ENCODE results near the gene KNOP1. TPM values are rescaled to one million over a fixed set of nuclear protein-coding genes. Genes with fewer than 3 reads are reported as not detected.

The KNOP1 gene
- polyA plus RNA-seq, 4 donors = 38.9 to 48.5 (median 44.8) TPM

- DNase-seq (ENCODE audit: low read depth in 4 of 4, low spot score in 2 of 4) = no peak
These were observed 9.5 kb downstream of the KNOP1 start for GRCh38 chr16:19708296-19709205.

GRCh38 chr16:19707569-19708295 lies 10.3 kb downstream of the KNOP1 start:
- DNase-seq (ENCODE audit: low read depth in 4 of 4, low spot score in 2 of 4) = no peak

- DNase-seq (ENCODE audit: low read depth in 4 of 4, low spot score in 2 of 4) = no peak
These were observed 11.2 kb downstream of the KNOP1 start for GRCh38 chr16:19706846-19707245.

GRCh38 chr16:19705843-19706242 lies 12.2 kb downstream of the KNOP1 start:
- DNase-seq (ENCODE audit: low read depth in 4 of 4, low spot score in 2 of 4) = no peak

GRCh38 chr16:19705146-19705501 lies 12.9 kb downstream of the KNOP1 start:
- no peak for DNase-seq (ENCODE audit: low read depth in 4 of 4, low spot score in 2 of 4)

- DNase-seq (ENCODE audit: low read depth in 4 of 4, low spot score in 2 of 4) = no peak
These were observed 13.5 kb downstream of the KNOP1 start for GRCh38 chr16:19704321-19705145.

- no peak for DNase-seq (ENCODE audit: low read depth in 4 of 4, low spot score in 2 of 4)
These were observed 14.7 kb downstream of the KNOP1 start for GRCh38 chr16:19703172-19703889.

GRCh38 chr16:19701091-19701490 lies 16.9 kb downstream of the KNOP1 start:
- no peak for DNase-seq (ENCODE audit: low read depth in 4 of 4, low spot score in 2 of 4)

- DNase-seq (ENCODE audit: low read depth in 4 of 4, low spot score in 2 of 4) = no peak
These were observed 17.7 kb downstream of the KNOP1 start for GRCh38 chr16:19700319-19700781.

- no peak for DNase-seq (ENCODE audit: low read depth in 4 of 4, low spot score in 2 of 4)
These were observed 18.6 kb downstream of the KNOP1 start for GRCh38 chr16:19699472-19699871.

GRCh38 chr16:19698480-19699465 lies 19.3 kb downstream of the KNOP1 start:
- DNase-seq (ENCODE audit: low read depth in 4 of 4, low spot score in 2 of 4) = no peak

- no peak for DNase-seq (ENCODE audit: low read depth in 4 of 4, low spot score in 2 of 4)
These were observed 20.2 kb downstream of the KNOP1 start for GRCh38 chr16:19697756-19698318.

GRCh38 chr16:19696961-19697360 lies 21.1 kb downstream of the KNOP1 start:
- DNase-seq (ENCODE audit: low read depth in 4 of 4, low spot score in 2 of 4) = no peak

GRCh38 chr16:19696328-19696727 lies 21.7 kb downstream of the KNOP1 start:
- DNase-seq (ENCODE audit: low read depth in 4 of 4, low spot score in 2 of 4) = no peak

- no peak for DNase-seq (ENCODE audit: low read depth in 4 of 4, low spot score in 2 of 4)
These were observed 23.0 kb downstream of the KNOP1 start for GRCh38 chr16:19694989-19695388.

GRCh38 chr16:19691161-19691711 lies 26.8 kb downstream of the KNOP1 start:
- DNase-seq (ENCODE audit: low read depth in 4 of 4, low spot score in 2 of 4) = no peak

GRCh38 chr16:19690196-19690595 lies 27.8 kb downstream of the KNOP1 start:
- DNase-seq (ENCODE audit: low read depth in 4 of 4, low spot score in 2 of 4) = no peak

- DNase-seq (ENCODE audit: low read depth in 4 of 4, low spot score in 2 of 4) = no peak
These were observed 28.7 kb downstream of the KNOP1 start for GRCh38 chr16:19689342-19689741.
